Neural crest cell (in vitro differentiated cells): ENCODE data around the gene TUBA8. TPM values are rescaled to one million over a fixed set of nuclear protein-coding genes. Genes with fewer than 3 reads are reported as not detected.
"Not testable (repeated sequence)": the region's sequence is repeated elsewhere in the genome, so short reads cannot be mapped to it uniquely, and the experiment has no call there.

Experiments used
- DNase-seq: peaks from one replicate; pipeline ENCODE4 v3.0.0; 2021; ENCODE audit warnings: low read depth, mixed read lengths, low spot score
- H3K27ac Mint-ChIP-seq: one replicate; pipeline ENCODE4 v1.8.0; 2021; ENCODE audit warnings: mild to moderate bottlenecking, mixed read lengths; ENCODE audit not compliant: unreplicated experiment
- H3K27me3 Mint-ChIP-seq: 2 replicates; pipeline ENCODE4 v1.8.0; 2021; ENCODE audit warnings: low read depth, mild to moderate bottlenecking, mixed read lengths
- H3K36me3 Mint-ChIP-seq: 2 replicates; pipeline ENCODE4 v1.8.0; 2021; ENCODE audit warnings: low read depth, mild to moderate bottlenecking, mixed read lengths
- H3K4me1 Mint-ChIP-seq: 2 replicates; pipeline ENCODE4 v1.8.0; 2021; ENCODE audit warnings: mixed read lengths
- H3K4me3 Mint-ChIP-seq: one replicate; pipeline ENCODE4 v1.8.0; 2021; ENCODE audit warnings: mild to moderate bottlenecking, mixed read lengths
- H3K9me3 Mint-ChIP-seq: 2 replicates; pipeline ENCODE4 v1.8.0; 2021; ENCODE audit warnings: mixed read lengths
- total RNA-seq: library from RNA; stranded (reverse); gene quantifications from 2 replicates; pipeline ENCODE4 v1.2.1, GENCODE V29; 2021
- TF ChIP-seq, protein P1 (sequence below): fragments of 200-600 bp; sonication (generic); conservative IDR thresholded peaks from 2 replicates; pipeline ENCODE4 v1.5.0; 2021; ENCODE audit warnings: antibody characterized with exemption, mild to moderate bottlenecking

The TUBA8 gene
- total RNA-seq, 1 donor from 2014 or later = 2.0 TPM

DNA sequence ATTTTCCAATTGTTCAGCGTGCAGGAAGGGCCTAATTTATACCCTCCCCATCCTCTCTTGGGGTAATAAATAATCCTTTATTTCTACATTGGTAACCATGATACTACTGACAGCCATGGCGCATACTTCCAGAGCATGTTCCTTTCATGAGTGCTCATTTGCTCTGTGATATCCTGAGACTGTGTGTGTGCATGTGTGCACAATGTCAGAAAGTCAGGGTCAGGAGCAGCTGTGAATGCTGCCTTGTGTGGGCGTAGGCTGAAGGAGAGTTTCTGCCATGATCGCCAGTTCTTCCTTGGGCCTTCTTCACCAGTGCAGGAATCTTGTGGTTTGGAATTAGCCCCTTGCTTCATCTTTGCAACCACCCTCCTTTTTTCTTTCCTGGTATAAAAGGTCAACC, 10.2 kb downstream of the TUBA8 start:
- DNase-seq = no peak
- no peak overlapping the region for H3K4me3 Mint-ChIP-seq
- H3K4me1 Mint-ChIP-seq = no peaks in the 10 kb centered on the region
- TF ChIP-seq, protein P1, sequence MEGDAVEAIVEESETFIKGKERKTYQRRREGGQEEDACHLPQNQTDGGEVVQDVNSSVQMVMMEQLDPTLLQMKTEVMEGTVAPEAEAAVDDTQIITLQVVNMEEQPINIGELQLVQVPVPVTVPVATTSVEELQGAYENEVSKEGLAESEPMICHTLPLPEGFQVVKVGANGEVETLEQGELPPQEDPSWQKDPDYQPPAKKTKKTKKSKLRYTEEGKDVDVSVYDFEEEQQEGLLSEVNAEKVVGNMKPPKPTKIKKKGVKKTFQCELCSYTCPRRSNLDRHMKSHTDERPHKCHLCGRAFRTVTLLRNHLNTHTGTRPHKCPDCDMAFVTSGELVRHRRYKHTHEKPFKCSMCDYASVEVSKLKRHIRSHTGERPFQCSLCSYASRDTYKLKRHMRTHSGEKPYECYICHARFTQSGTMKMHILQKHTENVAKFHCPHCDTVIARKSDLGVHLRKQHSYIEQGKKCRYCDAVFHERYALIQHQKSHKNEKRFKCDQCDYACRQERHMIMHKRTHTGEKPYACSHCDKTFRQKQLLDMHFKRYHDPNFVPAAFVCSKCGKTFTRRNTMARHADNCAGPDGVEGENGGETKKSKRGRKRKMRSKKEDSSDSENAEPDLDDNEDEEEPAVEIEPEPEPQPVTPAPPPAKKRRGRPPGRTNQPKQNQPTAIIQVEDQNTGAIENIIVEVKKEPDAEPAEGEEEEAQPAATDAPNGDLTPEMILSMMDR = no peak
- no peaks in the 10 kb centered on the region for H3K36me3 Mint-ChIP-seq
- H3K27me3 Mint-ChIP-seq = no peaks in the 10 kb centered on the region
- H3K27ac Mint-ChIP-seq = no peak overlapping the region
- no peaks in the 10 kb centered on the region for H3K9me3 Mint-ChIP-seq

DNA sequence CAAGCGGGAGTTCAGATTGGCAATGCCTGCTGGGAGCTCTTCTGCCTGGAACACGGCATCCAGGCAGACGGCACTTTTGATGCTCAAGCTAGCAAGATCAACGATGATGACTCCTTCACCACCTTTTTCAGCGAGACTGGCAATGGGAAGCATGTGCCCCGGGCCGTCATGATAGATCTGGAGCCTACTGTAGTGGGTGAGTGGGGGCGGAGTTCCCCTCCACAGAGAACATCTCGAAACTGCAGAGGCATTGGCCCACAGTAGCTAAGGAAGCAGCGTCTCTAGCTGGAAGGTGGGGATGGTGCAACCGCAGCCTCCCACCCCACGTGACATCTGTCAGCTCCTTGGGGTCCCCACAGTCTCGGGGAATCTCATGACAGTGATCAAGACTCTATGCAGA, 10.9 kb downstream of the TUBA8 start:
- TF ChIP-seq, protein P1 = no peak
- Mint-ChIP-seq H3K4me1 (no peaks in the 10 kb centered on the region), H3K4me3 (no peak overlapping the region), H3K27me3 (no peaks in the 10 kb centered on the region), H3K9me3 (no peaks in the 10 kb centered on the region), H3K36me3 (no peaks in the 10 kb centered on the region), H3K27ac (peak overlapping the region; percentile 19)
- DNase-seq = no peak

DNA sequence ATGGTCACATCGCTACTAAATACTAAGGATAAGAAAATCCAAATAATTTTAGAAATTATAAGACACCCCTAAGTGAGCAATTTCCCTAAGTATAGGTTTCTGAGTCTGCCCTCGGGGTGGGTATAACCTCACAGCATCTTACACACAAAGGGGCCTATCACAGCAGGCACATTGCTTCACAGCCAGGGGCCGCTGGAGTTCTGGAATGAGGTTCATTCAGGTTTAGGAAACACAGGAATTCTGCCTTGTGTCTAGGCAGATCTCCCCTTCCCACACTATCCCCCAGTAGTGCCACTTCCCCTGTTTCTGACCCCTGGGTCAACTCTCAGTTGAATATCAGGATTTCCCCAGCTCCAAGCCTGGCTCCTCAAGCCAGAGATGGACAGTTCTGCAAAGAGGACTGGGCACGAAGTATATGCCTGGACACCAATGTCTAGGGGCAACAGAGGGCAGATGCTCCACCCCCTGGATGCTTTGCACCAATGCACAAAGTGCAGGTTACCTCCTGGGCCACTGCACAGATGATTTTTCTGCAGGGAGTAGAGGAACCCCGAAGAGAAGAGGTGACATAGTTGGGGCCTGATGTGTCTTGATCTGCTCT, 11.4 kb downstream of the TUBA8 start:
- Mint-ChIP-seq H3K27me3 (no peaks in the 10 kb centered on the region), H3K4me1 (no peaks in the 10 kb centered on the region), H3K4me3 (no peak overlapping the region), H3K27ac (no peak overlapping the region), H3K9me3 (no peaks in the 10 kb centered on the region), H3K36me3 (no peaks in the 10 kb centered on the region)
- TF ChIP-seq, protein P1 = no peak
- DNase-seq = no peak

DNA sequence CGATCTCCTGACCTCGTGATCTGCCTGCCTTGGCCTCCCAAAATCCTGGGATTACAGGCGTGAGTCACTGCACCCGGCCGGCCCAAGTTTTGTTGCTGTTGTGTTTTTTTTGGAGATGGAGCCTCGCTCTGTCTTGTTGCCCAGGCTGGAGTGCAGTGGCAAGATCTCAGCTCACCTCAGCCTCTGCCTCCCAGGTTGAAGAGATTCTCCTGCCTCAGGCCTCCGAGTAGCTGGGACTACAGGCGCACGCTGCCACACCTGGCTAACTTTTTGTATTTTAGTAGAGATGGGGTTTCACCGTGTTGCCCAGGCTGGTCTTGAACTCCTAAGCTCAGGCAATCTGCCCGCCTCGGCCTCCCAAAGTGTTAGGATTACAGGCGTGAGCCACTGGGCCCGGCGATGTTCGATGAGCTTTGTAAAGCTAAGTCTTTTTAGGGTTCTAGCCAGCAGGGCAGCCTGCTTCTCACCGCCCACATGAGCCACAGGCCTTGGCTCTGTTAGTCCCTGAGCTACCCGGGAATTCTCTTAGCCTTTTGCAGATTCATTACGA, 12.9 kb downstream of the TUBA8 start:
- not testable (repeated sequence) for H3K4me1 Mint-ChIP-seq, DNase-seq, H3K36me3 Mint-ChIP-seq, H3K27ac Mint-ChIP-seq, H3K4me3 Mint-ChIP-seq, H3K9me3 Mint-ChIP-seq, H3K27me3 Mint-ChIP-seq

DNA sequence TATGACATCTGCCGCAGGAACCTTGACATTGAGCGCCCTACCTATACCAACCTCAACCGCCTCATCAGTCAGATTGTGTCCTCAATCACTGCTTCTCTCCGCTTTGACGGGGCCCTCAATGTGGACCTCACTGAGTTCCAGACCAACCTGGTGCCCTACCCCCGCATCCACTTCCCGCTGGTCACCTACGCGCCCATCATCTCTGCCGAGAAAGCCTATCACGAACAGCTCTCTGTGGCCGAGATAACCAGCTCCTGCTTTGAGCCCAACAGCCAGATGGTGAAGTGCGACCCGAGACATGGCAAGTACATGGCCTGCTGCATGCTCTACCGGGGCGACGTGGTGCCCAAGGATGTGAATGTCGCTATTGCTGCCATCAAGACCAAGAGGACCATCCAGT, 16.0 kb downstream of the TUBA8 start:
- Mint-ChIP-seq H3K36me3 (no peaks in the 10 kb centered on the region), H3K4me3 (no peak overlapping the region), H3K9me3 (no peaks in the 10 kb centered on the region), H3K27me3 (no peaks in the 10 kb centered on the region), H3K4me1 (no peaks in the 10 kb centered on the region), H3K27ac (no peak overlapping the region)
- DNase-seq = no peak
- TF ChIP-seq, protein P1 = no peak

DNA sequence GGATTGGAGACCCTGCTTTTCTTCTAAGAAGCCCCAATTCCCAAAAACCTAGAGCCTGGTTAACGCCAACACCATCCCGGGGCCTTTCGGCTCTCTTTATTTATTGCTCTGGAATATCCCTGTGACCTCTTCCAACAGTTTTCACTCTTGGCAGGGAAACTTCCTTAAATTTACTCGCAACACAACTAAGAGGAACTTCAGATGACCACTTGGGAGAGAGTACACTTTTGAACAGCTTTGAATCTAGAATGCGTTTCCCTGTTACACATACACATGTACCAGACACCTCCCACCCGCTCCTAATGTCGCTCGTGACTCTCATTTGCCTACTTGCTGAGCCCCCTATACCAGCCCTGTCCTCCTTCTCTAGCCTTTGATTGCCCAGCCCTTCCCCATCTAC, 19.4 kb downstream of the TUBA8 start:
- no peaks in the 10 kb centered on the region for H3K4me1 Mint-ChIP-seq
- H3K4me3 Mint-ChIP-seq = no peak overlapping the region
- no peaks in the 10 kb centered on the region for H3K27me3 Mint-ChIP-seq
- DNase-seq = no peak
- H3K9me3 Mint-ChIP-seq = no peaks in the 10 kb centered on the region
- TF ChIP-seq, protein P1 = no peak
- H3K36me3 Mint-ChIP-seq = no peaks in the 10 kb centered on the region
- no peak overlapping the region for H3K27ac Mint-ChIP-seq
